GM20000 (cell line): Measurements from ENCODE around the gene EDAR.

Experiments
- DNase-seq: peaks from one replicate; pipeline ENCODE4 v3.0.0; 2012; ENCODE audit warnings: low spot score
- TF ChIP-seq, protein P1 (sequence below): IDR thresholded peaks from 2 replicates; pipeline ENCODE4 v1.5.1; 2012; ENCODE audit warnings: mild to moderate bottlenecking, control low read depth; ENCODE audit errors: extremely low read depth, missing control alignments

Gene EDAR

DNA sequence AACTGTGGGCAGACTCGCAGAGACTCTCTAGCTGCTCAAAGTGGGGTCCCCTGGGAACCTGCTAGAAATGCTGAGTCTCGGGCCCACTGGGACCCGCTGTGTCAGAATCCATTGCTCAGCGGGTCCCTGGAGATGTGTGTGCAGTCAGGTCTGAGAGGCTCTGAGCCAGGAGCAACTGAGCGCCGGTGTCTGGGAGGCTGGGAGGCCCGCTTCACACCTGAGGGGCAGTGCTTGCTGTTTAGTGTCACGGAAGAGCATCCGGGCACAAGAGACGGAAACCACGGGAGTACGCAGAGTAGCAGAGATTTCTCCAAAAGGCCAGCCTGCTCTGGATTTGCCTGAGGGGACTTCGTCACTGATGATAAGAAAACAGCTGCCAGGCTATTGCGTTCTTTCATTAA lies 70.1 kb downstream of the EDAR start:
- no peak for DNase-seq
- TF ChIP-seq, protein P1, sequence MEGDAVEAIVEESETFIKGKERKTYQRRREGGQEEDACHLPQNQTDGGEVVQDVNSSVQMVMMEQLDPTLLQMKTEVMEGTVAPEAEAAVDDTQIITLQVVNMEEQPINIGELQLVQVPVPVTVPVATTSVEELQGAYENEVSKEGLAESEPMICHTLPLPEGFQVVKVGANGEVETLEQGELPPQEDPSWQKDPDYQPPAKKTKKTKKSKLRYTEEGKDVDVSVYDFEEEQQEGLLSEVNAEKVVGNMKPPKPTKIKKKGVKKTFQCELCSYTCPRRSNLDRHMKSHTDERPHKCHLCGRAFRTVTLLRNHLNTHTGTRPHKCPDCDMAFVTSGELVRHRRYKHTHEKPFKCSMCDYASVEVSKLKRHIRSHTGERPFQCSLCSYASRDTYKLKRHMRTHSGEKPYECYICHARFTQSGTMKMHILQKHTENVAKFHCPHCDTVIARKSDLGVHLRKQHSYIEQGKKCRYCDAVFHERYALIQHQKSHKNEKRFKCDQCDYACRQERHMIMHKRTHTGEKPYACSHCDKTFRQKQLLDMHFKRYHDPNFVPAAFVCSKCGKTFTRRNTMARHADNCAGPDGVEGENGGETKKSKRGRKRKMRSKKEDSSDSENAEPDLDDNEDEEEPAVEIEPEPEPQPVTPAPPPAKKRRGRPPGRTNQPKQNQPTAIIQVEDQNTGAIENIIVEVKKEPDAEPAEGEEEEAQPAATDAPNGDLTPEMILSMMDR: no peak

DNA sequence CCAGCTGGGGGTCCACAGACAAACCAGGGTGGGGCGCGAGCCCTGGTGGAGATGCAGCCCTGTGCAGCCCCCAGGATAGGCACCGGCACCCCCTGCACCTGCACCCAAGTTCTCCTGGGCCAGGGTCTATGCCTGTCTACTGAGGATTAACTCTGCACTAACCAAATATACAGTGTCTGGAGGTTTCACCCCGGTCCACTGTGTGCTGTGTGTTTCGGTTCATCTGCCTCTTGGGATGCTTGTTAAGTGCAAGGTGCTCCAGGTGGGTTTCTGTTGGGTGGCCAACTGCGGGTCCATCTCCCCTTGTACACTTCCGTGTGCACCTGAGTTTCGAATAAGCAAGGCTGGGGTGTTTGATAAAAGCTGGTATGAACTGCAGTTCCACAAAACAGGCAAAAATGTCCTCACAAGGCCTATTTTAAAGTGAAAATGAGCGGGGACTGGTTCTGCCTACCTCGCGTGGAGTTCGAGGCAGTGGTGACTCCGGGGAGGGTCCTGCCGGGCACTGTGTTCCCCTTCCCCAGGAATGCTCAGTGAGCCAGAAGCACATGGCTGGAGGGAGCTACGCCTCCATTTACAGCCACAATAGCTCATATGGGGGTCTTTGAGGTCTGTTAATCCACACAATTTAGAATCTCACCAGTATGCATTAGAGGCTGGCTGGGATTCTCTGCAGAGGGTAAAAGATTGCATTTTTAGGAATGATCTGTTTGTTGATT lies 70.7 kb downstream of the EDAR start:
- DNase-seq: no peak
- TF ChIP-seq, protein P1: no peak

DNA sequence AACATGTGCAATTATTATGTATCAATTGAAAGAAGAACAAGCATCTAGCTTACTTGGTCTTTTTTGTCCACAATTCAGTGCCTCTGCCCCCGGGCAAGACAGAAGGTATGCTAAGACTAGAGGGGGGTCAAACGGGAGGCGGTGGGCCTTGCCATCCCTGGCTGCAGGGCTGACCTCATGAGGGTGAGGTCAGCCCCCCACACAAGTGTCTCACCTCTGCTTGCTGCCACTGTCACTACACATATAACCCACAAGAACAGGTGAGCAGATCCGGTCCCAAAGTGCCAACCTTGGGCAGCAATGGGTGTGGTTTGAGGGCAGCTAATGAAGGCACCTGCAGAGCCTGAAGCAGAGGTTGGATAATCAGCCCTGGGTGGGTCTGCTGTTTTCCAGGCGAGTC lies 71.5 kb downstream of the EDAR start:
- TF ChIP-seq, protein P1: no peak
- no peak for DNase-seq

DNA sequence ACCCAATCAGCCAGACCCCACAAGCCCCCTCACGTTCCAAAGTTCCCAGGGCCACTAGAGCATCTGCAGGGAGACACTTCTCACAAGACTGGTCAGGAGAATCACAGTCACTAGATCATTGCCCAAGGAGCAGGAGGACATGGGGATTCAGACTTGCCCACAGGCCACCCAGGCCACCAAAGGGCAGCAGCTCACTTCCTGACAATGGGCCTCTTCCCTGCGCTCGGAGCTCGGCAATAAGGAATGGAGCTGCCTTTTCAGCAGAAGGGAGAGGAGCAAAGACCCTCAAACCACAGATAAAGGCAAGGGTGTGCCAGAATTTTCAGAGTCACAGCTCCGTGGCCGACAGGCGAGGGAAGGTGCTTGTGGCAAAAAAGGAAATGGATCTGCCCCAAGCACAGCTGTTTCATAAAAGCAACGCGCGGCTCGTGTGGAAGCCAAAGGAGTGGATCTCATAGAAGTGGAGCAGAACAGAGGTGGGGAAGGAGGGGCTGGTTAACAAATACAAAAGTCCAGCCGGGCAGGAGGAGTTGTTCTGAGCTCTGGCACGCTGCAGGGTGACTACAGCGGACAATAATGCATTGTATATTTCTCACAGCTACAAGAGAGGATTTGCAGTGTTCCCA lies 72.1 kb downstream of the EDAR start:
- no peak for DNase-seq
- TF ChIP-seq, protein P1: no peak

DNA sequence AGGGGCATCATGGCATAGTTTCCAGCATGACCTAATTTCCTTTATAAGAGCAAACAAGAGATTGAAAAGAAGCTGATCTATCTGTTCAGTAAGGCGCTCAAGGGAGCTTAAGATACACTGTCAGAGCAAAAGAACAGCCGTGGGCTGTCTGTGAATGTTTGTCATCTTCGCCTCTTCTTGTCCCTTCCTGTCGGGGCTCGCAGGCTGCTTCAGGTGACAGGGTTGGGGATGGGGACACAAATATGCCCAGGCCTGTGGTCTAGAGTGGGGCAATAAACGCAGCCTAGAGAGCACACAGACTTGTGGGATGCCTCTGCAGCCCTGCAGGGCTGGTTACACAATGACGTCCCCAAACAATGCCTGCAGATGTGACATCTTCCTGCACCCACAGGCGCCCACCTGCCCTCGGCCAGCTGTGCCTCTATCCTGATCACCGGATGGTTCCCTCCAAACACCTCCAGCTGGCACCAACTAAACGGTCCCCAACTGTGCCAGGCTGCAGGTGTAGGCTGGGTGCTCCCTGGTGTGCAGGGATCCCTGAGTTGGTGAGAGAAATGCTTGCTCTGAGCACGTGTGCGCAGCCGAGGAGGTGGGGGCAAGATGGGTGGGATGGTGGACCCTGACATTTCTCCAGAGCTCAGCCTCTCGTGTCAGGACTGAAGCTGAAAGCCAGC lies 72.8 kb downstream of the EDAR start:
- no peak for DNase-seq
- TF ChIP-seq, protein P1: no peak

DNA sequence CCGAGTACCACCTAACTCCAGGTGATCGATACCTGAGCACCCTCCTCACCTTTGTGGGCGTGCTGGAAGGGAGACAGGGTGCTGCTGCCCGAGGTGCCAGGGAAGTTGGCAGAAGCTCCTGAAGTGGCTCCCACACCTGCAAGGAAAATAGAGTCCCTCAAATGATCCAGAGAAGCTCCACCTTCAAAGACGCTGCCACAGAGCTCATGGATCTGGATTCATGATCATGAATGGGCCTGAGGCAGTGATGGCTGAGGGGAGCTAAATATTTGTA lies 76.5 kb downstream of the EDAR start:
- DNase-seq: no peak
- TF ChIP-seq, protein P1: no peak
